Activated T-cell treated with anti-CD3 and anti-CD28 coated beads, Interleukin-2, amount 50 U/mL, for 72 hours (primary cell): ENCODE measurements around the gene DIP2C. TPM values are rescaled to one million over a fixed set of nuclear protein-coding genes. Genes with fewer than 3 reads are reported as not detected.
"Not testable (repeated sequence)": the region's sequence is repeated elsewhere in the genome, so short reads cannot be mapped to it uniquely, and the experiment has no call there.

Experiments used
- ATAC-seq, 2 donors: fragments of 150-1000 bp; cut with Tn5 transposase; replicated peaks in 1 of 2; 2 replicates each; pipeline ENCODE4 v1.10.0; 2021; ENCODE audit warnings: moderate library complexity in 2 of 2, mild to moderate bottlenecking in 1 of 2
- DNase-seq, 2 donors: peaks; one replicate each; pipeline ENCODE4 v3.0.0; 2021 to 2022; ENCODE audit warnings: mixed read lengths in 1 of 2
- H3K27ac Mint-ChIP-seq: one replicate; pipeline ENCODE4 v1.8.0; 2022; ENCODE audit warnings: mild to moderate bottlenecking, moderate library complexity, mixed read lengths
- H3K27me3 Mint-ChIP-seq: one replicate; pipeline ENCODE4 v1.8.0; 2022; ENCODE audit warnings: low read depth, mixed read lengths
- H3K36me3 Mint-ChIP-seq, 2 donors: one replicate each; pipeline ENCODE4 v1.8.0; 2022; ENCODE audit warnings: mixed read lengths in 2 of 2, mild to moderate bottlenecking in 1 of 2; ENCODE audit not compliant: insufficient read depth in 2 of 2
- H3K4me1 Mint-ChIP-seq: one replicate; pipeline ENCODE4 v1.8.0; 2022; ENCODE audit warnings: low read depth, mixed read lengths
- H3K4me3 Mint-ChIP-seq, 2 donors: one replicate each; pipeline ENCODE4 v1.8.0; 2022; ENCODE audit warnings: mild to moderate bottlenecking in 2 of 2, mixed read lengths in 2 of 2, moderate library complexity in 2 of 2
- H3K9me3 Mint-ChIP-seq, 2 donors: one replicate each; pipeline ENCODE4 v1.8.0; 2022; ENCODE audit warnings: mixed read lengths in 2 of 2
- total RNA-seq, 2 donors: library from RNA; stranded (reverse); gene quantifications; one replicate each; pipeline ENCODE4 v1.2.3, GENCODE V29; 2022

Gene DIP2C
- total RNA-seq, 2 donors from 2014 or later = 0.70 to 1.6 TPM

DNA sequence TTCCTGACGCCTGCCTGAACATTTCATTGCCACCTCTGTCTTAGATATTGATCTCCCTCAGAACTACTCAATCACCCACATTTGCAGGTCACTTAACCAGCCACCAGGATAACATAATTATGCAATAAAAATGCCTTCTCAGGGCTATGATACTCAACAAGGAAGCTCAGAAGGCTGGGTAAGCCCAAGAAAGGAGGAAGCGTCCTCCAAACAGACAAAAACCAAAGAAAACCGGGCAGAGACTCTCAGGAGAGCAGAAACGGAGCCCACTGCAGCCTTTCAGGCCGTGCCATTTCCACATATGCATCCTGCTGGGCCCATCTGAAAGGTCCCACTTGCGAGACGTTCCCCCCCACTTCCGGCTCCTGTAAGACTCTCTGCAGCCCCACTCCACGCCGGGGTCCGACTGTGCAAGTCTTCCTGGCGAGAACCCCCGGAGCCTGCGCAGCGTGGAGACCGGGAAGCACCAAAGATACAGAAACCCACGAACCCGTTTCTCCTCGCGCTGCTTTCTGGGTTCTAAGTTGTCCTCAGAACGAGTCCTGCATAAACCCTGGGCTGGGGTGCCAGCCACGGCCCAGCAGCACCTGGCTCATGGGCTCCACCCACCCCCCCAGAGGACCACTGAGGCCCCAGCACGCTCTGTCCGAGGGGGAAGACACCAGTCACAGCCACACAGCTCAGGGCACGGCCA lies 83.7 kb downstream of the DIP2C start:
- Mint-ChIP-seq H3K36me3 (peaks cover 0 to 1% of the 10 kb centered on the region in 2 donors), H3K27ac (no peak overlapping the region), H3K4me3 (no peak overlapping the region), H3K27me3 (peaks cover 18% of the 10 kb centered on the region), H3K4me1 (peaks cover 14% of the 10 kb centered on the region), H3K9me3 (peaks cover 0 to 2% of the 10 kb centered on the region in 2 donors)
- DNase-seq (no peak), ATAC-seq (no peak)

DNA sequence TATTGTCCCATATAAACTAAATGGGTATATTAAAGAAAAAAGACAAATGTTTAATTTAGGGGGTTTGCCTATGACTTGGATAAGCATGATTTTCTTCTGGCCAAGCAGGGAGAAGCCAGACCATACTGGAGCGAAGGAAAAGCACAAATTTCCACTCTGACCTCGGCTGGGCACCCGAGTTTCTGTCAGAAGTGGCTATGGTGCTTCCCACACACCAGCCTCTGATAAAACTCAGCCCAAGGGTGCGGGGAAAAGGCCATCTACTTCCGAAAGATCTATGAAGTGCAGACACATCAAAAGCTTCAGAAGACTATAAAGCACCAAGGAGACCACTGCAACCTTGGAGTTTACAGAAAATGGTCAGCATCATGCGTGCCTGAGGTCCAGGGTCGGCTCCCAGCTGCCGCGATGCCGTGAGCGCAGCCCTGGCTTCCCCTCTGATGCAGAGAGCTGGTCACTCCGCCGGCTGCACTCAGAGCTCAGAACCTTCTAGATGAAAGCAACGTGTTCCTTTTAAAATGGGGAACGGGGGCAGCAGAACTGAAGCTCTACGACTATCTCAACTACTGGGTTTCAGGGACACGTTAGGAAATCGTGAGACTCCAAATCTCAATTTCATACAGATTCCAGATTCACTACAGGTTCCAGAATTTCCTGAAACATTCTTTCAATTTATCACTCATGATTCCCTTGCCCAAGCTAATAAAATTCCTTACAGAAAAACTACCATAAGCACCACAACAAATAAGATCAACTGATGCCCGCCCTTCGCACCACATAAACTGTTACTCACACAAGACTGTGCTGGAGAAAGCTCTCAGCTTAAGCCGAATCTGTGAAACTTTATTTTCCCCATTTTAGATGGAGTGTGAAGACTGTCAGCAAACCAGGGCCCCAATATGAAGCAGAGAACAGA lies 84.5 kb downstream of the DIP2C start:
- no peak overlapping the region for H3K4me3 Mint-ChIP-seq
- no peak overlapping the region for H3K27ac Mint-ChIP-seq
- no peak for ATAC-seq
- no peaks in the 10 kb centered on the region for H3K9me3 Mint-ChIP-seq
- no peak for DNase-seq
- peaks cover 8% of the 10 kb centered on the region for H3K4me1 Mint-ChIP-seq
- H3K27me3 Mint-ChIP-seq = peaks cover 18% of the 10 kb centered on the region
- H3K36me3 Mint-ChIP-seq = peaks cover 0 to 1% of the 10 kb centered on the region in 2 donors

DNA sequence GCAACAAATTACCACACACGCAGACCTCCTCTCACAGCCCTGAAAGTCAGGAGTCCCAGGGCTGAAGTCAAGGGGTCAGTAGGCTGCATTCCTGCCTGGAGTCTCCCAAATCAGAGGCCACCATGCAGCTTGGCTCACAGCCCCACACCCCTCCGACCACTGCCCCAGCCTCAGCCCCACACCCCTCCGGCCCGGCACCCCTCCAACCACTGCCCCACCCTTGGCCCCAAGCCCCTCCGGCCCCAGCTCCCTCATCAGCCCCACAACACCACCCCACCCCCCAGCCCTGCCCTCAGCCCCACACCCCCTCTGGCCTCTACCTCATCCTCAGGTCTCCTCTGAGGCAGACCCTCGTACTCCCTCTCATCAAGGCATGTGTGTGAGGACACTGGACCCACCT lies 85.7 kb downstream of the DIP2C start:
- H3K27ac Mint-ChIP-seq = no peak overlapping the region
- no peak for DNase-seq
- peaks cover 3% of the 10 kb centered on the region for H3K4me1 Mint-ChIP-seq
- ATAC-seq = no peak
- H3K36me3 Mint-ChIP-seq = peaks cover 0 to 1% of the 10 kb centered on the region in 2 donors
- H3K9me3 Mint-ChIP-seq = no peaks in the 10 kb centered on the region
- H3K4me3 Mint-ChIP-seq = no peak overlapping the region
- peaks cover 18% of the 10 kb centered on the region for H3K27me3 Mint-ChIP-seq

DNA sequence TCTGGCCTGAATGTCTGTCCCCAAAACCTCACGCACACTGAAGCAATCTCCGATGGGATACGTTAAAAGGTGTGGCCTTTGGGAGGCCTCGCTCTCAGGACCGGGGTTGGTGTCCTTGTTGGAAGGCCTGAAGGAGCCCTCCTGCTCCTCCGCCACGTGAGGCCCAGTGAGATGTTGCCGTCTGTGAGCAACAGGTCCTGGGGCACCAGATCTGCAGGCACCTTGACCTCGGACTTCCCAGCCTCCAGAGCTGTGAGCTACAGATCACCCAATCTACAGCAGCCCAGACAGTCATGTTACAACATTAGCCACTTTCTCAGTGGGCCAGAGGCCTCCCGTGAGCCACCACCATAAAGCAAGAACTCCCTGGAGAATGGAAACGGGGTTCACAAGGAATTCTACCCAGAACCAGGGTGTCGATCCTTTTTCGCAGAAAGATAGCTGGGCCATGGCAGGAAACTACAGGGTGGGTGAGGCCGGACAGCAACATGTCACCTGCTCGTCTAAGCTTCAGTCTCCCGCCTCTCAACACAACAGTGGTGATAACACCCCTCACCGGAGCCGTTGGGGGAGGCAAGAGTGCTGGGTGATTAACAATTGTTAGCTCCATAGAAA lies 87.0 kb downstream of the DIP2C start:
- no peak overlapping the region for H3K27ac Mint-ChIP-seq
- no peak for DNase-seq

DNA sequence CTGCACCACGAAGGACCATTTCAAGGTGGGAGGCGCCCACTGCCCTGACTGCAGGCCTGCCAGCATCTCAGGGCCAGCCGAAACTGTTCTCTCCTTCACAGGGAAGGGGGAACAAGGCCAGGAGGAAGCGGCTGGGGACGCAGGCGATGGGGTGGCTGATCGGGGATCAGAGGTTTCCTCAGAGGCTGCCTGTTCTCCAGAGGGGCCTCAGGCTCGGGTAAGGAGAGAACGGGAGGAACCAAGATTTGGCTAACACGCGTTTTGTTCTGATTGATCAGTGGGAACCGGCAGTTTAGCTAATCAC lies 87.9 kb downstream of the DIP2C start:
- no peaks in the 10 kb centered on the region for H3K36me3 Mint-ChIP-seq
- H3K4me3 Mint-ChIP-seq = no peak overlapping the region
- no peaks in the 10 kb centered on the region for H3K9me3 Mint-ChIP-seq
- DNase-seq (no peak), ATAC-seq (no peak)
- no peak overlapping the region for H3K27ac Mint-ChIP-seq
- H3K27me3 Mint-ChIP-seq = peaks cover 15% of the 10 kb centered on the region
- no peaks in the 10 kb centered on the region for H3K4me1 Mint-ChIP-seq

More for the DNA sequence above, 87.0 kb downstream of the DIP2C start:
- peaks cover 18% of the 10 kb centered on the region for H3K27me3 Mint-ChIP-seq
- no peak overlapping the region for H3K4me3 Mint-ChIP-seq
- no peak for ATAC-seq
- no peaks in the 10 kb centered on the region for H3K36me3 Mint-ChIP-seq
- no peaks in the 10 kb centered on the region for H3K9me3 Mint-ChIP-seq
- H3K4me1 Mint-ChIP-seq = no peaks in the 10 kb centered on the region

DNA sequence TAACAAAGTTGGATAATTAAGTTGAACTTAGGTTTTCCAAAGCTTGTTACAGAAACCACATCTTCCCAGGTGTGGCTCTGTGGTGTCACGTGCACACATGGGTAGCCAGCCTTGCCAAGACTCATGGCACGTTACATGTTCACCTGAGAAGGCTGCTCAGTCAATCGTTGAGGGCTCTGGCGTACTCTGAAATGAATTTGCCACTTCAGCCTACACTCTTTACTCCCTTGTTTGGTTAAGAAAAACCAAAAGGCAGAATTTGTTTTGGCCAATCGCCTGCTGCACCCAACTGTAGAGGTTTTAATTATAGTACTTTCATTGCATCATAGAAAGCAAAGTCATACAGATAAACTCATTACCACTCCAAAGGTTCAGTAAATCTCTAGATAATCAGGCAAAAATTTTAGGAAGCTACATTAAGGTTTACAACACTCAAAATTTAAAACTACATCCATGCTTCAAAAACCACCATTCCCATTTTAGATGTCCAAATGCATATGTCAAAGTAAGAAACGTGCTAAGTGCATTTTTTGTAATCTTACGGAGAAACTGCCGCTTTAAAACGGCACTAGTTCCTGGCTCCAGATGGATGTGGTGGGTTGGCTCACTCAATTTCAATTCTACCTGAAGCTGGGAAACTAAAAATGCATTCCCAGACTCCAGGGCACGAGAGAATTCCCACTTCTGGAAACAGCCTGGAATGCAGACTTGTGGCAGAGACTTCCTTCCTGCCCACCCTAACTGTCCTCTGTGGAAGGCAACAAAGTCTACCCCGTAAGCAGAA lies 88.4 kb downstream of the DIP2C start:
- no peak for DNase-seq
- no peaks in the 10 kb centered on the region for H3K36me3 Mint-ChIP-seq
- no peaks in the 10 kb centered on the region for H3K4me1 Mint-ChIP-seq
- ATAC-seq = no peak
- peaks cover 11% of the 10 kb centered on the region for H3K27me3 Mint-ChIP-seq
- H3K27ac Mint-ChIP-seq = no peak overlapping the region
- H3K9me3 Mint-ChIP-seq = no peaks in the 10 kb centered on the region
- no peak overlapping the region for H3K4me3 Mint-ChIP-seq

DNA sequence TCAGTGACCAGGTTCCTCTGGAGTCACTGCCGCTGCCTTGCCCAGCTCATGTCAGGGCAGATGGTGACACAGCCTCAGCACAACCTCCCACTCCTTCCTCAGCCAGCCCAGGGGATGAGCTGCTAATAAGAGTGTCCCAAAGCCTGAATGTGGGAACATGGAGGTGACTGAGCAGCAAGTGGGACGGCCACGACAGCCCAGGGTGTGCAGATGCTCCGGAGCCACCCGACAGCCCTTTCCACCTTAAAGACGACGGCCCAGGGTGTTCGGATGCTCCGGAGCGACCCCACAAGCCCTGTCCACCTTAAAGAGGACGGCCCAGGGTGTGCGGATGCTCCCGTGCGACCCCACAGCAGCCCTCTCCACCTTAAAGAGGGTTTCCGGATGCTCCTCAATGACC lies 89.2 kb downstream of the DIP2C start:
- H3K27me3 Mint-ChIP-seq = peaks cover 11% of the 10 kb centered on the region
- H3K4me1 Mint-ChIP-seq = no peaks in the 10 kb centered on the region
- DNase-seq (no peak), ATAC-seq (no peak)
- no peaks in the 10 kb centered on the region for H3K9me3 Mint-ChIP-seq
- no peak overlapping the region for H3K27ac Mint-ChIP-seq
- H3K4me3 Mint-ChIP-seq = no peak overlapping the region
- H3K36me3 Mint-ChIP-seq = no peaks in the 10 kb centered on the region

DNA sequence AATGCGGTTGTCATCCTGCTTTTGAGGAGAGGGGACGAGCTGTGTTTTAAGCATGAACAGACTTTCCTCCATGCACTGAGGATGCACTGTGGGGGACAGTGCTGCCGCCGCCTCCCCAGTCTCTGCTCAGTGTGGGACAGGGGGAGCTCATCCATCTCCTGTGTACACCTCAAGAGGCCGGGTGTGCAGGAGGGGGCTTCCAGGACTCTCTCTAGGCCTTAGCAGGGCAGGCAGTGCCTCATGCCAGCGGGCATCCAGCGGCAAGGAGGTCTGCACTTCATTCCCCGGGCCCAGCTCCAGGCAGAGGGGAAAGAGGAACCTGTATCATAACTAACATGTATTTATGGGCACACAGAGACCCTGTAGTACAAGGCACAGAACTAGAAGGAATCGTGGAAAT lies 89.7 kb downstream of the DIP2C start:
- Mint-ChIP-seq H3K27ac (no peak overlapping the region), H3K27me3 (peaks cover 11% of the 10 kb centered on the region), H3K9me3 (no peaks in the 10 kb centered on the region), H3K4me1 (no peaks in the 10 kb centered on the region), H3K4me3 (no peak overlapping the region), H3K36me3 (no peaks in the 10 kb centered on the region)
- no peak for ATAC-seq
- no peak for DNase-seq

DNA sequence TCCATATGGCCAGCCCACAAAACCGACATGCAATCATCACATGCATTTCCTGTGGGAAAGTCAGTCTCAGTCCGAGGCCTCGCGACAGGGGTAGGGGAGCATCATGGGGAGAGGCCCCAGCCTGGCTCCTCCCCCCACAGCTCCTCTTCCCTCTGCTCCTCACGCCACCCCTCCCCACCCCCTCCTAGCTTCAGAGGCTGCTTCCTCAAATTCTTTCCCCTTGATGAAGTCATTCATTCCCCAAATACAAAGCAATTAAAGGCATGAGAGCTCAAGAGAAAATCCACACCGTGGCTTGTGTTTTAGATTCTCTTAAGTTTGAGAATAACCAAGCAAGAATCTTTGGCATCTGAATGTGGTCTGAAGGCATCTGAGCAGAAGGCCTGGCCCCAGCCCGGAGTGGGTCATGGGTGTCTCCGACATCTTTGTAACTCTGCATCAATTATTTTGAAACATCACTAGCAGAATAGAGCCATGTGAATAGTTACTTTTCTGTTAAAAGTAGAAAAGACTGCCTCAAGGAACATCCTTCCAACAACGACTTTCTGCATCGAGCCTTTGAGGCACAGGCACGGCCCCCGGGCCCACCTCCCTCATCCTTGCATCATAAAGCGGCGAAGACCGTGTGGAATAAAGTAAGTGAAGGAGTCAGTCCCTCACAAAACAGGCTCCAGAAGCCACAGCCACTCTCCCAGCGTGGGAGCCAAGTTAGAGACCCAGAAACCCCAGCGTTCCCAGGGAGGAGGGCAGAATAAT lies 90.9 kb downstream of the DIP2C start:
- no peak overlapping the region for H3K4me3 Mint-ChIP-seq
- no peak overlapping the region for H3K27ac Mint-ChIP-seq
- H3K36me3 Mint-ChIP-seq = no peaks in the 10 kb centered on the region
- no peak for ATAC-seq
- no peaks in the 10 kb centered on the region for H3K9me3 Mint-ChIP-seq
- H3K27me3 Mint-ChIP-seq = peaks cover 5% of the 10 kb centered on the region
- DNase-seq = no peak
- no peaks in the 10 kb centered on the region for H3K4me1 Mint-ChIP-seq

DNA sequence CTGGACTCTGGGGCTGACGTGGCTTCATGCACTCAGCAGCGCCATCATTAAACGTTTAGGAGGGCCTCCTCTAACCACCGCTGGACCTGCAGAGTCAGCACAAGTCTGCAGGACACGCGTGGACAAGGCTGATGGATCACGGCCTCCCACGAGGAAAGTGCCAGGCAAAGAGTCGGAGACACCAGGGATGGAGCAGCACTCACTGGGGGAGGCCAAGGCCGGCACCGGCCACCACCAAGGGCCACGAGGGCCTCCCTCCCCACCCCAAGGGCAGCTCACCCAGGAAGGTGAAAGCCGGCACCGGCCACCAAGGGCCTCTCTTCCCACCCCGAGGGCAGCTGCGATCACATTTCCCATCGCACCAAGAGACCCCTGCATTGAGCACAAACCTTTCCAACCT lies 91.5 kb downstream of the DIP2C start:
- Mint-ChIP-seq H3K4me3 (no peak overlapping the region), H3K27me3 (peaks cover 5% of the 10 kb centered on the region), H3K36me3 (no peaks in the 10 kb centered on the region), H3K4me1 (no peaks in the 10 kb centered on the region), H3K9me3 (no peaks in the 10 kb centered on the region), H3K27ac (no peak overlapping the region)
- ATAC-seq (no peak), DNase-seq (no peak)

DNA sequence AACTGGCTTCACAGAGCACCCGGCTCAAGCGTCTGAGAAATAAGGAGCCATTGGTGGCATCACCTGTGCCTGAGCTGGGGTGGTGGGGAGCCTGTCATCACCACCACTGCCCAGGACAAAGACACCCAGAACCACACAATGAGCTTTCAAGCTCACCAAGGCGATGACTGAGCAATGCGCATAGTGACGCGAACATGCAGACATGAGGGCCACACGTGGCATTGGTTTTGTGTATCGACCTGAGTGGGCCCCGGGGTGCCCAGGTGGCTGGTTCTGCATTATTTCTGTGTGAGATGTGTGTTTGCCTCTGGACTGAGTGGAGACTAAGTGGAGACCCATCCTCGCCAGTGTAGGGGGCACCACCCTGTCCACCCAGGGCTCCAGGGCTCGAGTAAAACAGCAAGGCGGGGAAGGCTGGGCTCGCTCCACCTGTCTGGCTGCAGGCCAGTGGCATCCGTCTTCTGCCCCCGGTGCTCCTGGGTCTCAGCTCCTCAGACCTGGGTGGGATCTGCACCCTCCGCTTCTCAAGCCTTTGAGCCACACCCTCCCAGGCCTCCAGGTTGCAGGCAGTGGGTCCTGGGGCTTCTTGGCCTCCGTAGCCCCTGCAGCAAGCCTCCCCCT lies 92.6 kb downstream of the DIP2C start:
- DNase-seq = no peak
- H3K4me3 Mint-ChIP-seq = no peak overlapping the region
- H3K36me3 Mint-ChIP-seq = no peaks in the 10 kb centered on the region
- H3K4me1 Mint-ChIP-seq = no peaks in the 10 kb centered on the region
- no peak for ATAC-seq
- no peaks in the 10 kb centered on the region for H3K9me3 Mint-ChIP-seq
- H3K27me3 Mint-ChIP-seq = no peaks in the 10 kb centered on the region
- H3K27ac Mint-ChIP-seq = no peak overlapping the region

DNA sequence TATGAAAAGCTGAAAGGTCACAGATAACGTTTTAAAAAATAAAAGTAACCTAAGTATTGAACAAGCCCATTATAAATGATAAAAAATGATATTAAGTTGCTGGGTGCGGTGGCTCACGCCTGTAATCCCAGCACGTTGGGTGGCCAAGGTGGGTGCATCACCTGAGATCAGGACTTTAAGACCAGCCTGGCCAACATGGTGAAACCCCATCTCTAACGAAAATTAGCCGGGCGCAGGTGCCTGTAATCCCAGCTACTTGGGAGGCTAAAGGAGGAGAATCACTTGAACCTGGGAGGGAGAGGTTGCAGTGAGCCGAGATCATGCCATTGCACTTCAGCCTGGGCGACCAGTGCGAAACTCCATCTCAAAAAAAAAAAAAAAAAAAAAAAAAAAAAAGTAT lies 93.3 kb downstream of the DIP2C start:
- not testable (repeated sequence) for H3K27me3 Mint-ChIP-seq, H3K4me3 Mint-ChIP-seq, H3K36me3 Mint-ChIP-seq, ATAC-seq, DNase-seq, H3K27ac Mint-ChIP-seq, H3K9me3 Mint-ChIP-seq, H3K4me1 Mint-ChIP-seq
